Amniotic stem cell (primary cell): Measurements from ENCODE around the gene NBAS.
"Not testable (repeated sequence)": the region's sequence is repeated elsewhere in the genome, so short reads cannot be mapped to it uniquely, and the experiment has no call there.

Experiments
- DNase-seq: peaks from one replicate; lab custom pipeline; 2025; lab: John Stamatoyannopoulos, UW

NBAS gene

DNA sequence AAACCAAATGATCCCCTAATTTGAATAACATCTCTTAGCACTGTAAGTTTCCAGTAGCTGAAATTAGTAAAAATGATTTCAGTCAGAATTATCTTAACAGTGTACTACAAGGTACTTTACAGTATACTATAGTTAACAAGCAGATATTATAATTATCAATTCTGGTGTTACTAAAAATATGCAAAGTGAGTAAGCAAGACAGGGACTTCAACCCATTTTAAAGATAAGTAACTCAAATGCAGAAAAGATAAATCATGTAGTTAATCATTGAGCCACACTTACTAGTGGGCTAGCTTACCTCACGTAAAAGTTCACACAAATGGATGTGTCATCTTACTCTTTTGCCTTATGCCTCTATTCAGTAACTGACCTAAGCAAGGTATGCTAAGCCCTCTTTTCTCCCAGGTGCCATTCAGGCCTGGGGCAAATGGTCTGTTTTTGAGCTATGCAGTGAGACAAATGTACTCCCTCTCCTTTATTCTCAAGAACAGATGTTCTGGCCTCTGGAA is 101.0 kb downstream of the NBAS start:
- no peak for DNase-seq

DNA sequence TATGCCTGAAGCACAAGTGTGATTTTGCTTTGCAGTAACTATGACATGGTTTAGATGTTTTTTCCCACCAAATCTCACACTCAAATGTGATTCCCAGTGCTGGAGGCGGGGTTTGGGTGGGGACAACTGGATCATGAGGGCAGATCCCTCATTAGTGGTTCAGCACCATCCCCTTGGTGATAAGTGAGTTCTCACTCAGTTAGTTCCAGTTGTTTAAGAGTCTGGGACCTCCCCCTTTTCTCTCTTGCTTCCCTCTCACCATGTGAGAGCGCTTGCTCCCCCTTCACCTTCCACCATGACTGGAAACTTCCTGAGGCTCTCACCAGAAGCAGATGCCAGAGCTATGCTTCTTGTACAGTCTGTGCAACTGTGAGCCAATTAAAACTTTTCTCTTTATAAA is 102.9 kb downstream of the NBAS start:
- no peak for DNase-seq

DNA sequence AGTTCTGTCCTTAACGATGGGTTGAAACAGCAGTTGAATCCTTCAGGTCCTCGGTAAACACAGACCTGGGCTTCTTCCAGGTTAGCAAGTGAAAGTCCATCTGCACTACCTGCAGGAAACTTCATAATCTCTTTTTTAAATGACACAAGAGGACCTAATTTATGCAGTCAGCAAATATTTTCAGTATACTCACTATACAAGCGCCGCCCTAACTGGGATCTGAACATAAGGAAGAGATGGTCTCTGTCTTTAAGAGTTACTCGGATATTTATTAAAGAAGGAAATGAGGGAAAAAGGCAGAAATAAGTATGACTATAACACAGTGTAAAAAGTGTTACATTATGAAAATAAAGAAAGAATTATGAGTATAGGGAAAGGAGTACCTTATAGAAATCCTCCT is 103.3 kb downstream of the NBAS start:
- DNase-seq = no peak

DNA sequence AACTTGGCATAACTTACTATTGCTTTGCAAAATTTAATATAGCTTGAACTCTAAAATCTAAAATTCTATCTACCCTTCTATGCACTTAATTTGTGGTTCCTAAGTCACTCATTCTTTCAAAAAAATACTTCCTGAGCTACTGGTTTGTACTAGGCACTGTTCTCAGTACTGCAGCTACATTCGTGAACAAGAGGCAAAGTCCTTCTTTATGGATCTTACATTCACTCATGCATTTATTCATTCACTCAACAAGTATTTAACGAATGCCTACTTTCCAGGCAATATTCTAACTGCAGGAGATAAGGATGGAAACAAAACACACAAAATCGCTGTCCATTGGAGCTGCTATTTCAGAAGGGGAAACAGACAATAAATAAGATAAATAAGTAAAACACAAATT is 104.8 kb downstream of the NBAS start:
- DNase-seq = no peak

DNA sequence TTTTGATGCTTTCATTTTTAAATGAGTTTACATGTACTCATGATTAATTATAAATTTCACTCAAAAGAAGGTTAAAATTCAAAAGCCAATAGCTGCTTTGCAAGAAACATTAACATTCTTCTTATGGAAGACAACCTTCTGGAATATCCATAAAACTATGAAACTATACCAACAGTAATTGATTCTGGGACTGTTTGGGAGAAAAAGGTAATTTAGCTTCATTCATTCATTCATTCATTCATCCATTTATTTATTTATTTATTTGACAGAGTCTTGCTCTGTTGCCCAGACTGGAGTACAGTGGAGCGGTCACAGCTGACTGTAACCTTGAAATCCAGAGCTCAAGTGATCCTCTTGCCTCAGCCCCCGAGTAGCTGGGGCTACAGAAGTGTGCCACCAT is 110.3 kb downstream of the NBAS start:
- no peak for DNase-seq

DNA sequence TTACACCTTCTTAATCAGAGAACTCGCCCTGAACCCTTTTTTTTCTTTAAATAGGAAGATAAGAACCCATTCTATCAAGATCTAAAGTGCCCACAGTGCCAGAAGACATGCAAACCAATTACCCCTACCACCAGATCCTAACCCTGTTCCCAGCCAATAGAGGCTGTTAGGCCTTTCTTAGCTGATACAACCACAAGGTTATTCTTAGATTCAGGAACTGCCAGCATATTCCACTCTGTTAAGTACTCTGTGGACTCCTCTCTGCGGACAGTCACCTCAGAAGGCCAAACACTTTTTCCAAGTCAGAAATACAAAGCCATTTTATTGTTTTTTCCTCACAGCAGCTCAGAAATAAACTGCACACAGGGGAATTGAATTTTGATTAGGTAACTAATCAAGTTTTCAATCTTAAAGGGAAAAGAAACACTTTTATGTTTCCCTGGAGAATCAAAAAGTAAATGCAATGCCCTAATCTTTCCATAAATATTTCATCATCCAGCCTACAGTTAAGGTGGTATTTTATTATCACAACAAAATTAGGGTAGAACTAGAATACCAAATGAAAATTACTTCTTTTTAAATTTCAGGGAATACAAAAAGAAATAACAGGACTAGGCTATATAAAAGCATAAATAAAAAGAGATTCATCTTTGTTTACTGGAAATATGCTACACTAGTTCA is 111.4 kb downstream of the NBAS start:
- no peak for DNase-seq

DNA sequence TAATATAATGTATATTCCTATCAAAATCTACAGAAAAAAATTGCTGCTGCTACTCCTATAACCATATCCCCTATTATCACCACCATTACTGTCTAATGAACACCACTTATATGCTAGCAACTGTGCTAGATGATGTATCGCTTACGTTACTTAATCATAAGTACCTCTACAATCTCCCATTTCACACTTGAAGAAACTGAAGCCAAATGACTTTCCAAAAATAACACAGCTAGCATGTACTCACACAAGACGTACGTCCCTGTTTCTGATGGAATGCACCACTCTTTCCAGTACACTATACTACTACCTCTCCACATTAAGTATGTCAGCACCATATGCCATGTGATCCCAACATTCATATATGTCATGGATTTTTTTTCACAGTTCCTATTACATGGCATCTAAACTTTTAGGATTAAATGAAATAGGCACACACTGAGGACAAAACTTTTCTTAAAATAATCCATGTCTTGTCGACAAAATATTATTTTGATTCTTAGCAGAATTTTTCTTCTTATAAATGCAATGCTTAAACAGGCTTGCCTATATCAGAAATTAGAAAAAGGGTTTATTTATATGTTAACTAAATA is 112.8 kb downstream of the NBAS start:
- no peak for DNase-seq

DNA sequence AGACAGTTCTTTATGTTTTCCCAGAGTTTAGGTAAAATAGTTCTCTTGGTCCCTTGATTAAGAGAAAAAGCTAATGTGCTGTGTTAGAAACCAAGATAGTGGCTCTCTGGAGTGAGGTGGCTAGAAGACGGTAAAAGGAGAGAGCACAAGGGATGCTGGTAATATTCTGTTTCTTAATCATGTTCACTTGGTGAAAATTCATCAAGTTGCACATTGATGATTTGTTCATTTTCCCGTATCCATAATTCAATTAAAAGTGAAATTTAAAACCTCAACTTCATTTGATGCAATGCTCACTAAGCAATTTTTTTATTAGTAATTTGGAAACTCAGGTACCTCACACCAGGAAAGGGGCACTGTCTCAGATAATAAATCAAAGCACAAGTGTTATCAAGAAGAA is 113.8 kb downstream of the NBAS start:
- DNase-seq = no peak

DNA sequence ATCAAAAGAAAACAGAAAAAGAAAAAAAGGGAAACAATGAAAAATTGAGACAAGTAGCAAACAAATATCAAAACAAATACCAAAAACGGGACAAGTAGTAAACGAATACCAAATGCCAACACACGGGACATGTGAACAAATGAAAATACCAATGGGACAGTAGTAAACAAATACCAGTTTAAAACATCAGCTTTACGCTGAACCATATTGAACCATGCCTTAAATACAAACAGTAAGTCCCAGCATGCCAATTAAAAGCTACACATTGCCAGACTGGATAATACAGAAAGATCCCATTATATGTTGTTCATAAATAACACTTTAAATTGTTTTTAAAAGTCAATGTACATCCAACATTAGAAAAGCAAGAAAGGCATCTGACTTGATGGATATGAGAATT is 114.2 kb downstream of the NBAS start:
- DNase-seq = no peak

DNA sequence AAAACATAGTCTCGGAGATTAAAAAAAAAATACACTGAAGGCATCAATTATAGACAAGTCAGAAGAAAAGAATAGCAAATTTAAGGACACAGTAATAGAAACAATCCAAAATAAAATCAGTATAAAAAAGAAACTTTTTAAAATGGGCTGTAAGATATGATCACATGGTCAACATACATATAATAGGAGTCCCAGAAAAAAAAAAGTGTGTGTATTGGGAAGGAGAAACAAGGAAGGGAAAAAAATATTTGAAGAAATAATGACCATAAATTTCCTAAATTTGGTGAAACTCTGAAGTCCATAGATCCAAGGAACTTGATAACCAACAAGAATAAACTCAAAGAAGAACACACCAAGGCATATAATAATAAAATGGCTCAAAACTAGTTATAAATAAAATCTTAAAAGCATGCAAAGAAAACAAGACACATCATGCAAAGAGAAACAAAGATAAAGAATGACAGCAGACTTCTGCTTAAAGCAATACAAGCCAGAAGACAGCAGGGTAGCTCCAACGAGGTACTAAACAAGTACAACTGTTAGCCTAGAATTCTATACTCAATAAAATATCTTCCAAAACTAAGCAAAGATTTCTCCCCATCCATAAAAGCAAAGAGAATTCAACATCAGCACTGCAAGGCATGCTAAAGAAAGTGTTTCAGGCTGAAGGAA is 115.1 kb downstream of the NBAS start:
- DNase-seq = no peak

DNA sequence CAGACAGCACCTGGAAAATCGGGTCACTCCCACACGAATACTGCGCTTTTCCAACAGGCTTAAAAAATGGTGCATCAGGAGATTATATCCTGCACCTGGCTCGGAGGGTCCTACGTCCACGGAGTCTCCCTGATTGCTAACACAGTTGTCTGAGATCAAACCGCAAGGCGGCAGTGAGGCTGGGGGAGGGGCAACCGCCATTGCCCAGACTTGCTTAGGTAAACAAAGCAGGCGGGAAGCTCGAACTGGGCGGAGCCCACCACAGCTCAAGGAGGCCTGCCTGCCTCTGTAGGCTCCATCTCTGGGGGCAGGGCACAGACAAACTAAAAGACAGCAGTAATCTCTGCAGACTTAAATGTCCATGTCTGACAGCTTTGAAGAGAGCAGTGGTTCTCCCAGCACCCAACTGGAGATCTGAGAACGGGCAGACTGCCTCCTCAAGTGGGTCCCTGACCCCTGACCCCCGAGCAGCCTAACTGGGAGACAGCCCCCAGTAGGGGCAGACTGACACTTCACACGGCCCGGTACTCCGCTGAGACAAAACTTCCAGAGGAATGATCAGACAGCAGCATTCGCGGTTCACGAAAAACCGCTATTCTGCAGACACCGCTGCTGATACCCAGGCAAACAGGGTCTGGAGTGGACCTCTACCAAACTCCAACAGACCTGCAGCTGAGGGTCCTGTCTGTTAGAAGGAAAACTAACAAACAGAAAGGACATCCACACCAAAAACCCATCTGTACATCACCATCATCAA is 121.2 kb downstream of the NBAS start:
- not testable (repeated sequence) for DNase-seq

DNA sequence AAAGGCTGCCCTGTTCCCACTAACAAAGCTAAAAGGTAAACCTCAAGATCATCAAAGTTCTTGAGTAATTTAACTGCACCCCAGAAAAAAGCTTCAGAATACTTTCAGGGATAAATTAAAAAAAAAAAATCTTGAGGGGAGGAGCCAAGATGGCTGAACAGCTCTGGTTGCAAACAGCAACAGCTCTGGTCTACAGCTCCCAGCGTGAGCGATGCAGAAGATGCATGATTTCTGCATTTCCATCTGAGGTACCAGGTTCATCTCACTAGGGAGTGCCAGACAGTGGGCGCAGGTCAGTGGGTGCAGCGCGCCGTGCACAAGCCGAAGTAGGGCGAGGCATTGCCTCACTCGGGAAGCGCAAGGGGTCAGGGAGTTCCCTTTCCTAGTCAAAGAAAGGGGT is 121.8 kb downstream of the NBAS start:
- DNase-seq = not testable (repeated sequence)

DNA sequence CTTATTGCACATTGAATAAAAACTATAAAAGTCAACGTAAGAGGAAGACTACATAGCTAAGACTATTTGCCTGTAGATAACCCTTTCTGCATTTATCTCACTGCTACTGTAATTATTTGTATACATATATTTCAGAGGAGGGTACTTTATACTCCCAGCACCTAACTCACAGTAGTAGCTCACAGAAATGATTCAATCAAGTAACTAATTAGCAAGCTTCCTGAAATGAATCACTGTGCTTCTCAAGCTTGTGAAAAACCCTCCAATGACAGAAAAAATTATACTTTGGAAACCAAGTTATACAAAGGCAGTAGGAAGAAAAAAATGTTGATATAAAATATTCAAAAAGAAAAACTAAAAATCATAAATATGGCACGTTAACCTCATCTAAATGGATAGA is 124.9 kb downstream of the NBAS start:
- DNase-seq = no peak

DNA sequence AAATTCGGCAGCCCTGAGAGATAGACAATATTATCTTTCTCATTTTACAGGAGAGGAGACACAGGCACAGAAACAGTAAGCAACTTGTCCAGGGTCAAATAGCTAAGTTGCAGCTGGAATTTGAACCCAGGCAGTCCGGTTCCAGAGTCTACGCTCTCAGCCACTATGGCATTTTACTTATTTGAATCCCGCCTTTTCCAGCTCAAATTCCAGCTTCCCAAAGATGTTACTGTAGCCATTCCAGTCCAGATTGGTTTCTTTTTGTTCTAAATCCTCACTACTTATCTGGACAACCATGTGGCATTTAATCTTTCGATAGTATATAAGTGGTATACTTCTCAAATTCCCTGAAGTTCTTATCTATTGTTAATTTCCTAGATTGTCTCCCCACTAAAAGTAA is 125.7 kb downstream of the NBAS start:
- DNase-seq = no peak

DNA sequence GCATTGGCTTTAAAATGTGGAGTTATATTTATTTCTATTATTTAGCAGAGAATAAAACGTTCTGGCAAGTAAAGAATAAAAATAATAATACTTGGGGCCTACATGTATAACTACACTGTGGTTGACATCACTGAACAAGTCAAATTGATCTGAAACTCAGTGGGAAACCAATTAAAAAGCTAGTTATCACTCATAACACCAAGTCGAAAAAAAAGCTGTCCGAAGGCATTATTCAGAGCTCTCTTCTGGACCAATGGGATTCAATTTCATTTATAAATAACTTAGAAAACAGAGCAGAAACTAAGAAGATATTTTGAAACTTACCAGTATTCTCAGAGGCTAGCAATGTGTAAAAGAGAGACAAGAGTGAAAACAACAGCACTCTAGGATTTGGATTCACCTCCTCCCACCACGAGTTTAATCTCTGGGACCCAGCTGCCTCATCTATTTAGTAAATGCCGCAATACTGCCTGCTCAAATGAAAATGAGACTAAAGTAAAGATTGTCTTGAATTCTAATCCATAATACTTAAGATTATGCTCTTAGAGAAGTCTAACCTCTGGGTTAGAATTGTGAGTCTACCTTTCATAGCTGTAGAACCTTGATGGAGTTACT is 128.4 kb downstream of the NBAS start:
- no peak for DNase-seq

DNA sequence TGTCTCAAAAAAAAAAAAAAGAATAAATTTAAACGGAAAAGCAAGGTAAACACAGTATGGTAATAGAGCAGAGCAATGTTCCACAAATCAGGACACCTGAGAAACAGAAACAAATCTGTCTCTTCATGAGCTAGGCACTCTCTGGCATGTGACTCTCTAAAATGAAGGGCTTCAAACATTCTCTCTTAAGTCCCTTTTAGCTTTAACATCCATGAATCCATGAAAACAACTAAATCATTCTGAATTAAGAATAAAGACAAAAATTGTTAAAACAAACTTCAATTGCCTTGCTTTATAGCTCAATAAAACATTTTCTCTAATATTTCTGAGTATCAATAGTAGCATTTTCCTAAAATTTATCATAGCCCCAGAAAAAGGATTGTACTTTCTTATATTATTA is 132.1 kb downstream of the NBAS start:
- DNase-seq = no peak

DNA sequence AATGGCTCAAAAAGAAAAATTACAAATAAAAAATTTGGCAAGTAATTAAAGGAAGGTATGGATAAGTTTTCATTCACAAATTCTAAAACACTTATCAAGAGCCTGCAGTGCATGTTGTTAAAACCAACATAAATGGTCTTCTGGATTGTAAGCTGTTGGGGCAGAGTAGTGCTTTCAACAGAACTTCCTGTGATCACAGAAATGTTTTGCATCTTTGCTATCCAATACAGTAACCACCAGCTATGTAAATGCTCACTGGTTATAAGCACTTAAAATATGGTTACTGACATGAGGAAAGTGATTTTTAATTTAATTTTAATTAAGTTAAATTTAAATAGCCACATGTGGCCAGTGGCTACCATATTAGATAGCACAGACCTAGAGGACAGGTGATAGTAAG is 133.1 kb downstream of the NBAS start:
- DNase-seq = no peak

DNA sequence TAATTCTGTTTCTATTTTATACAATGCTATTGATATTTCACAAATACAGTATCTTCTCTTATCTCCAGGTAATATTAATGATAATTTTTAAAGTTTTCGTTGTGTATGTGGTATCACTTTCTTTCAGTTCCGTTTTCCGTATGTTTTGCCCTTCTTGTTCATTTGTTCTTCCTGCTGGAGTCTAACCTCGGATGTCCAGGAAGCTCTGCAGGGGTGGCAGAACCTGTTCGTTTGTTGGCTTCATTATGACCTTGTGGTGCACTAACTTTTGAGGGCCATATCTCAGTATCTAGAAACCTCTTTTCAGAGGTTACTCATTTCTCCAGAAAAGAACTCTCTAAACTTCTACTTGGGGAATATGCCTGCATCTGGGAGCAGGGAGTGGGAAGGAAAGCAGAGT is 134.5 kb downstream of the NBAS start:
- no peak for DNase-seq

DNA sequence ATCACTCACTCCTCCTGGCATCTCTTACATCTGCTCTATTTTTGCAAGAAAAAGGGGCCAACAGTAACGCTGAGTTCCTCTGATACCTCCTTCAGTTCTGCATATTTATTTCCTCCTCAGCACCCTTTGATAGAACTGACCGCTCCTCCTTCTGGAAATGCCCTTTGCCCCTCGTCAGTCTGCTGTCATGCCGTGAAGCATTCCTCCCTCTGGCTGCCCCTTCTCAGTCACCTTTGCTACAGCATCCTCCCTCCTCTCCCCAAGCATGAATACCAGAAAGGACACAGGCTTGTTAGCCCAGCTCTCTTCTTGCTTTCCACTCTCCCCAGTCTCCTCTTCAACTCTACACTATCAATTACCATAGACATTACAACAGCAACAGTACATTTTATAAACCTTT is 135.4 kb downstream of the NBAS start:
- DNase-seq = no peak

DNA sequence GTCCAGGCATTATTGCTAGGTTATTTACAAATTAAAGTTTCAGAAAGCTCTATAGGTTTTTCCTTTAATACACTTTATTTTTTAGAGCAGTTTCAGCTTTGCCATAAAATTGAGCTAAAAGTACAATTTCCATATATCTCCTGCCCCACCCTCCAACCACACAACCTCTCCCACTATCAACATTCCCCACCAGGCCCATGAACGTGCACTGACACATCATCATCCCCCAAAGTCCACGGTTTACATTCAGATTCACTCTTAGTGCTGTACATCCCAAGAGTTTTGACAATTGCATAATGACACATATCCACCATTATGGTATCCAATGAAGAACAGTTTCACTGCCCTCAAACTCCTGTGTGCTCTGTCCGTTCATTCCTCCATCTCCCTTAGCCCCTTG is 139.4 kb downstream of the NBAS start:
- DNase-seq = no peak

DNA sequence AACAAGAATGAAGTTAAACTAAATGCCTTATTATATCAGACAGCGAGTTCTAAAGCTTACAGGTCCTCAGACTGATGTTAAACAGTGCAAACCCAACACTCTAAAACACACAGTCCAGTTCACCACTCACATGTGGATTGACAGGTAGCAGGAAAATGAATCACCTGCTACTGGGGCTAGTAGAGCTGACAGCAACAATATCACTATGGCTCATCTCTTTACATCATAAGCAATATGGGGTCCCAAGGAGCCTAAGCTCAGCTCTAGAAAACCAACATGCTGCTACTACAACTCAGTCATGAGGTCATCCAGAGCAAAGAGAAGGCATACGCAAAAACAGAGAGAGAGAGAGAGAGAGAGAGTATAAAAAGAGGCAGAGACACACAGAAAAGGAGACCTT is 145.4 kb downstream of the NBAS start:
- no peak for DNase-seq

DNA sequence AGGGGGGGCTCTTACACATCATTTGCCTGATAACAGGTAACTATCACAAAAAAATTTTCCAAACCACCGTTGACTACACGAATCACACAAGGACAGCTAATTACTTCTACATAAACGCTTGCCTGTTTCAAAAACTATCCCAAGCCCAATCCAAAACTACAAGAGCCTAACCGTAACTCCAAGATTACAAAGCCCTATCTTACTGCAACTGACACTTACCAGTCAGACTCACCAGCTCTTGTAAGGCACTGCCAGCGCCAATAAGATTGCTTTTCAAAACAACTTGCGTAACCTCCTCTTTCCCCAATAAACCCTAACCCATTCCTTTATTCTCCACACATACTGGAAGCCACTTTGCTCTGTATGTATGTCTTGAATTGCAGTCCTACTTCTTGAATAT is 148.4 kb downstream of the NBAS start:
- DNase-seq = no peak
